ENCODE data around the gene IDE.

Gene IDE

GRCh38 chr10:92432596-92432995 is 141.3 kb downstream of the IDE start:
- no peaks in the 10 kb centered on the region for H3K27me3 Mint-ChIP-seq
- no peaks in the 10 kb centered on the region for H3K9me3 Mint-ChIP-seq

GRCh38 chr10:92430103-92430502 is 143.8 kb downstream of the IDE start:
- H3K27ac Mint-ChIP-seq = no peak overlapping the region
- no peaks in the 10 kb centered on the region for H3K4me1 Mint-ChIP-seq (ENCODE audit: low read depth)
- no peaks in the 10 kb centered on the region for H3K27me3 Mint-ChIP-seq
- H3K4me3 Mint-ChIP-seq = no peak overlapping the region
- no peaks in the 10 kb centered on the region for H3K9me3 Mint-ChIP-seq
- no peaks in the 10 kb centered on the region for H3K36me3 Mint-ChIP-seq (ENCODE audit: low read depth)

More at GRCh38 chr10:92432596-92432995, 141.3 kb downstream of the IDE start:
- Mint-ChIP-seq H3K4me1 (ENCODE audit: low read depth) (no peaks in the 10 kb centered on the region), H3K4me3 (no peak overlapping the region), H3K27ac (no peak overlapping the region), H3K36me3 (ENCODE audit: low read depth) (no peaks in the 10 kb centered on the region)

GRCh38 chr10:92421550-92421949 is 152.3 kb downstream of the IDE start:
- Mint-ChIP-seq H3K4me3 (no peak overlapping the region), H3K4me1 (ENCODE audit: low read depth) (no peaks in the 10 kb centered on the region), H3K27me3 (peaks cover 44% of the 10 kb centered on the region), H3K36me3 (ENCODE audit: low read depth) (no peaks in the 10 kb centered on the region), H3K27ac (no peak overlapping the region), H3K9me3 (peaks cover 6% of the 10 kb centered on the region)

- Mint-ChIP-seq H3K4me1 (ENCODE audit: low read depth) (no peaks in the 10 kb centered on the region), H3K4me3 (peak overlapping the region; percentile 13), H3K36me3 (ENCODE audit: low read depth) (no peaks in the 10 kb centered on the region), H3K9me3 (peaks cover 6% of the 10 kb centered on the region), H3K27ac (no peak overlapping the region), H3K27me3 (peaks cover 44% of the 10 kb centered on the region)
Measured at GRCh38 chr10:92420546-92421275, 153.2 kb downstream of the IDE start.

GRCh38 chr10:92419740-92420545 is 153.9 kb downstream of the IDE start:
- H3K27me3 Mint-ChIP-seq = peaks cover 44% of the 10 kb centered on the region
- peak overlapping the region; percentile 13 for H3K4me3 Mint-ChIP-seq

GRCh38 chr10:92418891-92419290 is 155.0 kb downstream of the IDE start:
- Mint-ChIP-seq H3K36me3 (ENCODE audit: low read depth) (no peaks in the 10 kb centered on the region), H3K4me1 (ENCODE audit: low read depth) (no peaks in the 10 kb centered on the region), H3K27me3 (peaks cover 40% of the 10 kb centered on the region), H3K9me3 (peaks cover 6% of the 10 kb centered on the region), H3K4me3 (no peak overlapping the region), H3K27ac (no peak overlapping the region)

More at GRCh38 chr10:92419740-92420545, 153.9 kb downstream of the IDE start:
- Mint-ChIP-seq H3K36me3 (ENCODE audit: low read depth) (no peaks in the 10 kb centered on the region), H3K27ac (no peak overlapping the region), H3K4me1 (ENCODE audit: low read depth) (no peaks in the 10 kb centered on the region), H3K9me3 (peaks cover 6% of the 10 kb centered on the region)

- H3K27me3 Mint-ChIP-seq = peaks cover 40% of the 10 kb centered on the region
- H3K9me3 Mint-ChIP-seq = peaks cover 6% of the 10 kb centered on the region
- H3K36me3 Mint-ChIP-seq (ENCODE audit: low read depth) = no peaks in the 10 kb centered on the region
- H3K27ac Mint-ChIP-seq = no peak overlapping the region
- H3K4me3 Mint-ChIP-seq = no peak overlapping the region
- H3K4me1 Mint-ChIP-seq (ENCODE audit: low read depth) = no peaks in the 10 kb centered on the region
Measured at GRCh38 chr10:92418221-92418620, 155.7 kb downstream of the IDE start.

- H3K36me3 Mint-ChIP-seq (ENCODE audit: low read depth) = no peaks in the 10 kb centered on the region
- H3K4me1 Mint-ChIP-seq (ENCODE audit: low read depth) = no peaks in the 10 kb centered on the region
- no peaks in the 10 kb centered on the region for H3K9me3 Mint-ChIP-seq
- no peak overlapping the region for H3K4me3 Mint-ChIP-seq
- H3K27me3 Mint-ChIP-seq = peaks cover 16% of the 10 kb centered on the region
- no peak overlapping the region for H3K27ac Mint-ChIP-seq
Measured at GRCh38 chr10:92413519-92413918, 160.4 kb downstream of the IDE start.

GRCh38 chr10:92413011-92413410 is 160.9 kb downstream of the IDE start:
- Mint-ChIP-seq H3K27me3 (peaks cover 14% of the 10 kb centered on the region), H3K4me1 (ENCODE audit: low read depth) (no peaks in the 10 kb centered on the region), H3K9me3 (no peaks in the 10 kb centered on the region), H3K36me3 (ENCODE audit: low read depth) (no peaks in the 10 kb centered on the region), H3K4me3 (no peak overlapping the region), H3K27ac (no peak overlapping the region)

- H3K4me3 Mint-ChIP-seq = no peak overlapping the region
- H3K9me3 Mint-ChIP-seq = no peaks in the 10 kb centered on the region
- peaks cover 13% of the 10 kb centered on the region for H3K27me3 Mint-ChIP-seq
- no peaks in the 10 kb centered on the region for H3K36me3 Mint-ChIP-seq (ENCODE audit: low read depth)
- H3K4me1 Mint-ChIP-seq (ENCODE audit: low read depth) = no peaks in the 10 kb centered on the region
- H3K27ac Mint-ChIP-seq = no peak overlapping the region
Measured at GRCh38 chr10:92411406-92411805, 162.5 kb downstream of the IDE start.

- peaks cover 13% of the 10 kb centered on the region for H3K27me3 Mint-ChIP-seq
- H3K4me3 Mint-ChIP-seq = no peak overlapping the region
- H3K36me3 Mint-ChIP-seq (ENCODE audit: low read depth) = no peaks in the 10 kb centered on the region
- no peaks in the 10 kb centered on the region for H3K9me3 Mint-ChIP-seq
- H3K27ac Mint-ChIP-seq = no peak overlapping the region
- no peaks in the 10 kb centered on the region for H3K4me1 Mint-ChIP-seq (ENCODE audit: low read depth)
Measured at GRCh38 chr10:92410501-92410900, 163.4 kb downstream of the IDE start.

- no peak overlapping the region for H3K4me3 Mint-ChIP-seq
- H3K36me3 Mint-ChIP-seq (ENCODE audit: low read depth) = no peaks in the 10 kb centered on the region
- H3K4me1 Mint-ChIP-seq (ENCODE audit: low read depth) = no peaks in the 10 kb centered on the region
- H3K27me3 Mint-ChIP-seq = peaks cover 13% of the 10 kb centered on the region
- H3K27ac Mint-ChIP-seq = no peak overlapping the region
- H3K9me3 Mint-ChIP-seq = no peaks in the 10 kb centered on the region
Measured at GRCh38 chr10:92408017-92408361, 165.9 kb downstream of the IDE start.

GRCh38 chr10:92407305-92408016 is 166.4 kb downstream of the IDE start:
- Mint-ChIP-seq H3K27ac (no peak overlapping the region), H3K9me3 (no peaks in the 10 kb centered on the region), H3K4me3 (no peak overlapping the region), H3K27me3 (peaks cover 13% of the 10 kb centered on the region), H3K36me3 (ENCODE audit: low read depth) (no peaks in the 10 kb centered on the region), H3K4me1 (ENCODE audit: low read depth) (no peaks in the 10 kb centered on the region)

GRCh38 chr10:92405419-92405924 is 168.4 kb downstream of the IDE start:
- Mint-ChIP-seq H3K36me3 (ENCODE audit: low read depth) (no peaks in the 10 kb centered on the region), H3K4me1 (ENCODE audit: low read depth) (no peaks in the 10 kb centered on the region), H3K4me3 (no peak overlapping the region), H3K27ac (no peak overlapping the region), H3K9me3 (no peaks in the 10 kb centered on the region), H3K27me3 (peaks cover 12% of the 10 kb centered on the region)

Measured in stimulated activated naive CD8-positive, alpha-beta T cell treated with anti-CD3 and anti-CD28 coated beads, Interleukin-15, Interleukin-2, amounts not matched to agents 100 ng/mL and 50 ng/mL, for 24 hours (primary cell).